GM12878 (cell line): ENCODE data around the gene UNC13B. TPM values are rescaled to one million over a fixed set of nuclear protein-coding genes. Genes with fewer than 3 reads are reported as not detected.

Experiments used
- ATAC-seq: fragments of 200-7000 bp; cut with Tn5 transposase; 3 replicates; pipeline ENCODE4 v1.9.1; 2020; ENCODE audit warnings: mild to moderate bottlenecking, moderate library complexity
- BruUV-seq: library from RNA; stranded (reverse); fragments of 400-500 nt; replicated peaks from 2 replicates; lab custom pipeline; 2021; lab: Mats Ljungman, UMichigan
- CTCF ChIA-PET: fragments of 300-600 bp; sonication (Branson Sonifier 250); formaldehyde crosslinking; extraction: SDS; loops from one replicate; lab custom pipeline; 2021; ENCODE audit warnings: inconsistent platforms; lab: Yijun Ruan, JAX
- POLR2A ChIA-PET: fragments of 350-600 bp; formaldehyde crosslinking; extraction: SDS; loops from one replicate; lab custom pipeline; 2021; ENCODE audit warnings: inconsistent platforms; lab: Charles Lee
- RAD21 ChIA-PET: fragments of 300-600 bp; sonication (Branson Sonifier 250); formaldehyde crosslinking; loops from one replicate; lab custom pipeline; 2023; ENCODE audit warnings: antibody characterized with exemption; ENCODE audit not compliant: unreplicated experiment; lab: Charles Lee
- SMC1A ChIA-PET: fragments of 300-600 bp; sonication (Branson Sonifier 250); formaldehyde crosslinking; loops from one replicate; lab custom pipeline; 2023; ENCODE audit not compliant: unreplicated experiment, uncharacterized antibody; lab: Charles Lee
- DNase-seq: peaks from one replicate; pipeline ENCODE4 v3.0.0-alpha.2; 2011; ENCODE audit warnings: low read depth, low spot score
- FAIRE-seq: peaks from 3 replicates; lab custom pipeline; 2011; peaks lifted over from hg19 to GRCh38; lab: Jason Lieb, UNC
- H2AFZ ChIP-seq: 2 replicates; pipeline ENCODE4 v1.6.0; 2011; ENCODE audit warnings: low read depth, low read length, control low read depth; ENCODE audit not compliant: control insufficient read depth
- H3K27ac ChIP-seq: 2 replicates; pipeline ENCODE4 v1.5.1; 2011; ENCODE audit warnings: control low read depth; ENCODE audit not compliant: control insufficient read depth, insufficient read depth
- H3K27me3 ChIP-seq, 2 experiments: replicated peaks in 1 of 2; 2 replicates each; pipeline versions ENCODE4 v1.6.0 to v1.6.1; 2011; ENCODE audit warnings: low read length in 1 of 2; ENCODE audit not compliant: control insufficient read depth in 2 of 2, insufficient read depth in 2 of 2
- H3K36me3 ChIP-seq, 2 experiments: 2 replicates each; pipeline ENCODE4 v1.5.1; 2011; ENCODE audit warnings: low read length in 1 of 2; ENCODE audit not compliant: control insufficient read depth in 2 of 2, insufficient read depth in 2 of 2
- H3K4me1 ChIP-seq: 2 replicates; pipeline ENCODE4 v1.6.1; 2011; ENCODE audit warnings: mild to moderate bottlenecking, low read length, moderate library complexity, mixed read lengths; ENCODE audit not compliant: control insufficient read depth, insufficient read depth
- H3K4me2 ChIP-seq: 2 replicates; pipeline ENCODE4 v1.6.0; 2011; ENCODE audit warnings: control low read depth; ENCODE audit not compliant: control insufficient read depth, insufficient read depth
- H3K4me3 ChIP-seq: fragments of 200-600 bp; sonication (generic); 2 replicates; pipeline ENCODE4 v1.5.1; 2016
- H3K79me2 ChIP-seq: 2 replicates; pipeline ENCODE4 v1.6.0; 2011; ENCODE audit warnings: low read length; ENCODE audit not compliant: control insufficient read depth, insufficient read depth
- H3K9ac ChIP-seq: 2 replicates; pipeline ENCODE4 v1.8.0; 2011; ENCODE audit warnings: low read length, control low read depth, mixed read lengths; ENCODE audit not compliant: control insufficient read depth, insufficient read depth
- H3K9me3 ChIP-seq: replicated peaks from 3 replicates; pipeline ENCODE4 v1.5.1; 2011; ENCODE audit warnings: mild to moderate bottlenecking, low read length; ENCODE audit not compliant: control insufficient read depth, insufficient read depth
- H4K20me1 ChIP-seq: 2 replicates; pipeline ENCODE4 v1.6.0; 2011; ENCODE audit not compliant: control insufficient read depth, insufficient read depth
- CHD1 ChIP-seq: IDR thresholded peaks from 2 replicates; pipeline ENCODE4 v1.6.1; 2012; ENCODE audit warnings: low read depth, low read length, improper control_type of control experiment
- EZH2 ChIP-seq: IDR thresholded peaks from 2 replicates; pipeline ENCODE4 v1.6.1; 2012; ENCODE audit warnings: low read depth, mild to moderate bottlenecking, control low read depth, inconsistent platforms, low read length, borderline replicate concordance; ENCODE audit not compliant: control insufficient read depth
- GABPA ChIP-seq: IDR thresholded peaks from 2 replicates; pipeline ENCODE4 v1.6.1; 2014; ENCODE audit warnings: antibody characterized with exemption, low read depth, mild to moderate bottlenecking, inconsistent platforms
- IKZF1 ChIP-seq: fragments of 450-650 bp; conservative IDR thresholded peaks from 2 replicates; pipeline ENCODE4 v1.6.1; 2017; ENCODE audit warnings: antibody characterized with exemption, mild to moderate bottlenecking
- NFYA ChIP-seq: IDR thresholded peaks from 2 replicates; pipeline ENCODE4 v1.6.1; 2011; ENCODE audit warnings: low read depth, mild to moderate bottlenecking, low read length, improper control_type of control experiment, borderline replicate concordance
- TBL1XR1 ChIP-seq: IDR thresholded peaks from 2 replicates; pipeline ENCODE4 v1.6.1; 2012; ENCODE audit warnings: low read depth, low read length, improper control_type of control experiment
- WGBS: methylation state at CpG from one replicate; pipeline ENCODE4 v1.1.6; 2016; ENCODE audit warnings: low lambda C conversion rate; ENCODE audit not compliant: insufficient replicate concordance, insufficient coverage; ENCODE audit errors: missing lambda C conversion rate; 5-methylcytosine and 5-hydroxymethylcytosine counted together
- in situ Hi-C: fragments of 300-500 bp; cut with MboI; formaldehyde crosslinking; loops from 9 replicates; pipeline ENCODE4 v1.14.3; 2018; ENCODE audit warnings: mixed read lengths
- intact Hi-C: fragments of 100-400 bp; cut with micrococcal nuclease; formaldehyde crosslinking; loops from one replicate; pipeline ENCODE4 v1.14.2; 2022; ENCODE audit not compliant: unreplicated experiment
- polyA plus RNA-seq, 11 experiments: library from polyadenylated mRNA; depleted of rRNA in 4 of 11; unstranded in 6 of 11; stranded (reverse) in 5 of 11; fragments of >200 nt; fragmentation: Nextera tagmentation in 4 of 11; fragmentation: Illumina TruSeq in 1 of 11; extraction: Ambion mirVana in 4 of 11; extraction: Trizol in 1 of 11; gene quantifications; 1 replicate in 1 of 11; 2 replicates in 10 of 11; pipeline versions ENCODE4 v1.2.1 to v1.2.3, GENCODE V29; 2011 to 2016; ENCODE audit warnings: inconsistent platforms in 2 of 11, missing spikeins in 2 of 11, low read depth in 1 of 11
- total RNA-seq, 4 experiments: library from RNA; depleted of rRNA in 3 of 4; stranded (reverse); fragments of >200 nt in 3 of 4; fragmentation: Illumina TruSeq in 1 of 4; extraction: Trizol in 1 of 4; gene quantifications; 2 replicates each; pipeline versions ENCODE4 v1.2.1 to v1.2.3, GENCODE V29; 2013 to 2021
- TF ChIP-seq, protein P1 (sequence below): IDR thresholded peaks from 2 replicates; pipeline ENCODE4 v1.6.1; 2011; ENCODE audit warnings: low read depth, mild to moderate bottlenecking, low read length, moderate library complexity, borderline replicate concordance; ENCODE audit errors: extremely low read depth
- TF ChIP-seq, protein P2 (sequence below): fragments of 450-650 bp; IDR thresholded peaks from 2 replicates; pipeline ENCODE4 v1.6.1; 2017; ENCODE audit warnings: mild to moderate bottlenecking
- TF ChIP-seq, protein P3 (sequence below): fragments of 450-650 bp; IDR thresholded peaks from 2 replicates; pipeline ENCODE4 v1.6.1; 2016; ENCODE audit warnings: mild to moderate bottlenecking, moderate library complexity, borderline replicate concordance
- TF ChIP-seq, protein P4 (sequence below): fragments of 450-650 bp; IDR thresholded peaks from 2 replicates; pipeline ENCODE4 v1.6.1; 2017; ENCODE audit warnings: mild to moderate bottlenecking, low read depth, inconsistent platforms; ENCODE audit not compliant: poor library complexity, severe bottlenecking
- TF ChIP-seq, protein P5 (sequence below): fragments of 450-650 bp; IDR thresholded peaks from 2 replicates; pipeline ENCODE4 v1.6.1; 2017; ENCODE audit warnings: antibody characterized with exemption, mild to moderate bottlenecking, moderate library complexity

UNC13B gene
- total and polyA plus RNA-seq, 10 of the 15 experiments (the other 5 are each of a cell fraction or from before 2014, with no cell fraction given) = under 0.01 to 0.42 (median 0.06) TPM; not detected in 4

DNA sequence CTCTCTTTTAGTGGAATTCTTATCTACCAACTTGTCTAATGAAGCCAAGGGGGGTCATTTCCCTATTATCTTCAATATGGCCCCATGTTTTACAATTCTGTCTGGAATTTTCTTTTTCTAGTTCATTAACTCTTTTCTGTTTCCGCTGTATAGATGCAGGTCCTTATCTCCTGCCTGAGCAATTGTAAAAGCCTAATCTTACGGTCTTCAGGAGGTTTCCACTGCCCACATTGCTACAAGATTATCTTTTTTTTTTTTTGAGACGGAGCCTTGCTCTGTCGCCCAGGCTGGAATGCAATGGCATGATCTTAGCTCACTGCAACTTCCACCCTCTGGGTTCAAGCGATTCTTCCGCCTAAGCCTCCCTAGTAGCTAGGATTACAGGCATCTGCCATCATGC lies 132.3 kb downstream of the UNC13B start:
- DNase-seq (no peak), FAIRE-seq (no peak), ATAC-seq (no peak)
- no peaks in the 10 kb centered on the region for H3K27me3 ChIP-seq
- no peaks in the 10 kb centered on the region for H3K9me3 ChIP-seq
- ChIA-PET RAD21 (no interaction called here), POLR2A (no interaction called here), SMC1A (no interaction called here), CTCF (interaction anchor here (0.7 to 1.3 kb wide), 2 partner anchors 30 to 780 kb away, joined by 3 read pairs; no protein-coding TSS in a partner anchor)
- intact Hi-C loops (no loop called here), in situ Hi-C loops (no loop called here)
- H3K9ac ChIP-seq = no peak overlapping the region
- no peak overlapping the region for H3K4me2 ChIP-seq
- no peak overlapping the region for H3K4me3 ChIP-seq
- 67% methylated on average over 6 of the region's 6 CpGs for WGBS
- no peak overlapping the region for H3K27ac ChIP-seq
- BruUV-seq = no TSS peak
- no peak overlapping the region for H2AFZ ChIP-seq
- H4K20me1 ChIP-seq = no peaks in the 10 kb centered on the region
- no peaks in the 10 kb centered on the region for H3K4me1 ChIP-seq
- no peaks in the 10 kb centered on the region for H3K79me2 ChIP-seq
- H3K36me3 ChIP-seq = no peaks in the 10 kb centered on the region
- TF ChIP-seq, protein P1, sequence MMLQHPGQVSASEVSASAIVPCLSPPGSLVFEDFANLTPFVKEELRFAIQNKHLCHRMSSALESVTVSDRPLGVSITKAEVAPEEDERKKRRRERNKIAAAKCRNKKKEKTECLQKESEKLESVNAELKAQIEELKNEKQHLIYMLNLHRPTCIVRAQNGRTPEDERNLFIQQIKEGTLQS = no peak
- TF ChIP-seq, protein P2, sequence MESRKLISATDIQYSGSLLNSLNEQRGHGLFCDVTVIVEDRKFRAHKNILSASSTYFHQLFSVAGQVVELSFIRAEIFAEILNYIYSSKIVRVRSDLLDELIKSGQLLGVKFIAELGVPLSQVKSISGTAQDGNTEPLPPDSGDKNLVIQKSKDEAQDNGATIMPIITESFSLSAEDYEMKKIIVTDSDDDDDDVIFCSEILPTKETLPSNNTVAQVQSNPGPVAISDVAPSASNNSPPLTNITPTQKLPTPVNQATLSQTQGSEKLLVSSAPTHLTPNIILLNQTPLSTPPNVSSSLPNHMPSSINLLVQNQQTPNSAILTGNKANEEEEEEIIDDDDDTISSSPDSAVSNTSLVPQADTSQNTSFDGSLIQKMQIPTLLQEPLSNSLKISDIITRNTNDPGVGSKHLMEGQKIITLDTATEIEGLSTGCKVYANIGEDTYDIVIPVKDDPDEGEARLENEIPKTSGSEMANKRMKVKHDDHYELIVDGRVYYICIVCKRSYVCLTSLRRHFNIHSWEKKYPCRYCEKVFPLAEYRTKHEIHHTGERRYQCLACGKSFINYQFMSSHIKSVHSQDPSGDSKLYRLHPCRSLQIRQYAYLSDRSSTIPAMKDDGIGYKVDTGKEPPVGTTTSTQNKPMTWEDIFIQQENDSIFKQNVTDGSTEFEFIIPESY = no peak
- TF ChIP-seq, protein P3, sequence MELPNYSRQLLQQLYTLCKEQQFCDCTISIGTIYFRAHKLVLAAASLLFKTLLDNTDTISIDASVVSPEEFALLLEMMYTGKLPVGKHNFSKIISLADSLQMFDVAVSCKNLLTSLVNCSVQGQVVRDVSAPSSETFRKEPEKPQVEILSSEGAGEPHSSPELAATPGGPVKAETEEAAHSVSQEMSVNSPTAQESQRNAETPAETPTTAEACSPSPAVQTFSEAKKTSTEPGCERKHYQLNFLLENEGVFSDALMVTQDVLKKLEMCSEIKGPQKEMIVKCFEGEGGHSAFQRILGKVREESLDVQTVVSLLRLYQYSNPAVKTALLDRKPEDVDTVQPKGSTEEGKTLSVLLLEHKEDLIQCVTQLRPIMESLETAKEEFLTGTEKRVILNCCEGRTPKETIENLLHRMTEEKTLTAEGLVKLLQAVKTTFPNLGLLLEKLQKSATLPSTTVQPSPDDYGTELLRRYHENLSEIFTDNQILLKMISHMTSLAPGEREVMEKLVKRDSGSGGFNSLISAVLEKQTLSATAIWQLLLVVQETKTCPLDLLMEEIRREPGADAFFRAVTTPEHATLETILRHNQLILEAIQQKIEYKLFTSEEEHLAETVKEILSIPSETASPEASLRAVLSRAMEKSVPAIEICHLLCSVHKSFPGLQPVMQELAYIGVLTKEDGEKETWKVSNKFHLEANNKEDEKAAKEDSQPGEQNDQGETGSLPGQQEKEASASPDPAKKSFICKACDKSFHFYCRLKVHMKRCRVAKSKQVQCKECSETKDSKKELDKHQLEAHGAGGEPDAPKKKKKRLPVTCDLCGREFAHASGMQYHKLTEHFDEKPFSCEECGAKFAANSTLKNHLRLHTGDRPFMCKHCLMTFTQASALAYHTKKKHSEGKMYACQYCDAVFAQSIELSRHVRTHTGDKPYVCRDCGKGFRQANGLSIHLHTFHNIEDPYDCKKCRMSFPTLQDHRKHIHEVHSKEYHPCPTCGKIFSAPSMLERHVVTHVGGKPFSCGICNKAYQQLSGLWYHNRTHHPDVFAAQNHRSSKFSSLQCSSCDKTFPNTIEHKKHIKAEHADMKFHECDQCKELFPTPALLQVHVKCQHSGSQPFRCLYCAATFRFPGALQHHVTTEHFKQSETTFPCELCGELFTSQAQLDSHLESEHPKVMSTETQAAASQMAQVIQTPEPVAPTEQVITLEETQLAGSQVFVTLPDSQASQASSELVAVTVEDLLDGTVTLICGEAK = no peak
- no peak for TF ChIP-seq EZH2
- TF ChIP-seq, protein P4, sequence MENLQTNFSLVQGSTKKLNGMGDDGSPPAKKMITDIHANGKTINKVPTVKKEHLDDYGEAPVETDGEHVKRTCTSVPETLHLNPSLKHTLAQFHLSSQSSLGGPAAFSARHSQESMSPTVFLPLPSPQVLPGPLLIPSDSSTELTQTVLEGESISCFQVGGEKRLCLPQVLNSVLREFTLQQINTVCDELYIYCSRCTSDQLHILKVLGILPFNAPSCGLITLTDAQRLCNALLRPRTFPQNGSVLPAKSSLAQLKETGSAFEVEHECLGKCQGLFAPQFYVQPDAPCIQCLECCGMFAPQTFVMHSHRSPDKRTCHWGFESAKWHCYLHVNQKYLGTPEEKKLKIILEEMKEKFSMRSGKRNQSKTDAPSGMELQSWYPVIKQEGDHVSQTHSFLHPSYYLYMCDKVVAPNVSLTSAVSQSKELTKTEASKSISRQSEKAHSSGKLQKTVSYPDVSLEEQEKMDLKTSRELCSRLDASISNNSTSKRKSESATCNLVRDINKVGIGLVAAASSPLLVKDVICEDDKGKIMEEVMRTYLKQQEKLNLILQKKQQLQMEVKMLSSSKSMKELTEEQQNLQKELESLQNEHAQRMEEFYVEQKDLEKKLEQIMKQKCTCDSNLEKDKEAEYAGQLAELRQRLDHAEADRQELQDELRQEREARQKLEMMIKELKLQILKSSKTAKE = no peak
- TF ChIP-seq CHD1 = no peak
- TF ChIP-seq, protein P5, sequence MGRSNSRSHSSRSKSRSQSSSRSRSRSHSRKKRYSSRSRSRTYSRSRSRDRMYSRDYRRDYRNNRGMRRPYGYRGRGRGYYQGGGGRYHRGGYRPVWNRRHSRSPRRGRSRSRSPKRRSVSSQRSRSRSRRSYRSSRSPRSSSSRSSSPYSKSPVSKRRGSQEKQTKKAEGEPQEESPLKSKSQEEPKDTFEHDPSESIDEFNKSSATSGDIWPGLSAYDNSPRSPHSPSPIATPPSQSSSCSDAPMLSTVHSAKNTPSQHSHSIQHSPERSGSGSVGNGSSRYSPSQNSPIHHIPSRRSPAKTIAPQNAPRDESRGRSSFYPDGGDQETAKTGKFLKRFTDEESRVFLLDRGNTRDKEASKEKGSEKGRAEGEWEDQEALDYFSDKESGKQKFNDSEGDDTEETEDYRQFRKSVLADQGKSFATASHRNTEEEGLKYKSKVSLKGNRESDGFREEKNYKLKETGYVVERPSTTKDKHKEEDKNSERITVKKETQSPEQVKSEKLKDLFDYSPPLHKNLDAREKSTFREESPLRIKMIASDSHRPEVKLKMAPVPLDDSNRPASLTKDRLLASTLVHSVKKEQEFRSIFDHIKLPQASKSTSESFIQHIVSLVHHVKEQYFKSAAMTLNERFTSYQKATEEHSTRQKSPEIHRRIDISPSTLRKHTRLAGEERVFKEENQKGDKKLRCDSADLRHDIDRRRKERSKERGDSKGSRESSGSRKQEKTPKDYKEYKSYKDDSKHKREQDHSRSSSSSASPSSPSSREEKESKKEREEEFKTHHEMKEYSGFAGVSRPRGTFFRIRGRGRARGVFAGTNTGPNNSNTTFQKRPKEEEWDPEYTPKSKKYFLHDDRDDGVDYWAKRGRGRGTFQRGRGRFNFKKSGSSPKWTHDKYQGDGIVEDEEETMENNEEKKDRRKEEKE = no peak
- TF ChIP-seq IKZF1 = no peak
- no peak for TF ChIP-seq GABPA
- no peak for TF ChIP-seq NFYA
- no peak for TF ChIP-seq TBL1XR1
